Muscle of back (tissue), 11 donors: ENCODE data around the gene TICAM2. TPM values are rescaled to one million over a fixed set of nuclear protein-coding genes. Genes with fewer than 3 reads are reported as not detected.

ENCODE experiments used
- DNase-seq, 3 donors: peaks; one replicate each; pipeline versions ENCODE4 v3.0.0 to v3.0.0-alpha.2; 2013
- polyA plus RNA-seq, 10 donors: library from polyadenylated mRNA; unstranded; fragments of 120-200 nt; gene quantifications; one replicate each; pipeline ENCODE4 v1.2.1, GENCODE V29; 2013; ENCODE audit not compliant: insufficient read length in 10 of 10

Gene TICAM2
- polyA plus RNA-seq, 10 donors: 4.7 to 10.6 (median 6.8) TPM

DNA sequence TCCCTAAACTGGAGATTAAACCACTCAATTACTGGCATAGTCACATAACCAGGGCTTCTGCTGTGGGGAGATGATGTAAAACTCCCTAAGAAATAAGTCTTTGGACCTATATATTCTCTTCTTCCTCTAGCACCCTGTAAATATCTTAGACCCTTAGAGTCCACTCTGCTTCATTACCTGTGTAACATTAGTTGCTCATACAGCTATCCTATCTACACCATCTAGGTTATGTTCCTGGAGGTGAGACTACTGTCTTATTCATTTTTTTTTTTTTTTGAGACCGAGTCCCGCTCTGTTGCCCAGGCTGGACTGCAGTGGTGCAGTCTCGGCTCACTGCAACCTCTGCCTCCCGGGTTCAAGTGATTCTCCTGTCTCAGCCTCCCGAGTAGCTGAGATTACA lies 9.6 kb upstream of the TICAM2 start:
- no peak for DNase-seq

- DNase-seq: no peak
These were observed 5.7 kb upstream of the TICAM2 start for GRCh38 chr5:115607935-115608334.

DNA sequence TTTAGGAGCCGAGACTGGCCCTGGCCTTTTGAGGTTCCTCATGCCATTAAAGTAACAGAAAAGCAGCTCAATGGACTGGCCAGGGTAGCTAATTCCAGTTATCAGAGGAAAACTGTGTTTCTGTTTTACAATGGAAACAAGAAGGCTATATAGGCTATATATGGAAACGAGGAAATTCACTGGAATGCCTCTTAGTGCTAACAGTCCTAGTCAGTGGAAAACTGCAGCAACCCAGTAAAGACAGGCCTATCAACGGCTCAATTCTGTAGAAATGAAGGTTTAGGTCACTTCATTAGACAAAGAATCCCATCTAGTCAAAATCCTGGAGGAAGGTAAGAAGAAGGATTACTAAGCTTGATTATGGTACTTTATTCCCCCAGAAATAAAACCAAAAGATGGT lies 3.2 kb upstream of the TICAM2 start:
- no peak for DNase-seq

DNA sequence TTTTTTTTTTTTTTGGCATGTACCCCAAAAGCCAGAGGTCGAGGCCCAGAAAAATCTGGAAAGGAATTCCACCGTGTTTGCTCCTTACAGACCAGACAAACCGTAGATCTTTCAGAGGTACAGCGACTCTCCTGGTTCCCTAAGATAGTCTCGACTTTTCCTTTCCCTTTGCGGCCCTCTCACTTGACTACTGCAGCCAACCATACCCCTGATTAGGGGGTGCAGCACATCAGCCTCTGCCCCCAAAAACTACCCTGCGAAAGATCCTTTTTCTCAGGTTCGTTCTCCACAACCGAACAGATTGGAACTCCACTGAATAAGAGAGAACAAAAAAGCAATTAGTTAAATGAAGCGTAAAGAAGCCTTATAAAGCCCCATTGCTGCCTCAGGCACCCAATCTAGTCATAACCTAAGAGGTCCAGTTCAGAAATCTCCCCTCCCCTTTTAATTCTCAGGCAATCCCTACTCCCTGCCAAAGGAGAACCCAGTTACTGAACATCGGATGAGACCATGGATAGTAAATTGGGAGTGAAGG lies 379 bp upstream of the TICAM2 start:
- no peak for DNase-seq

GRCh38 chr5:115600766-115601165 lies 1.5 kb downstream of the TICAM2 start:
- no peak for DNase-seq

DNA sequence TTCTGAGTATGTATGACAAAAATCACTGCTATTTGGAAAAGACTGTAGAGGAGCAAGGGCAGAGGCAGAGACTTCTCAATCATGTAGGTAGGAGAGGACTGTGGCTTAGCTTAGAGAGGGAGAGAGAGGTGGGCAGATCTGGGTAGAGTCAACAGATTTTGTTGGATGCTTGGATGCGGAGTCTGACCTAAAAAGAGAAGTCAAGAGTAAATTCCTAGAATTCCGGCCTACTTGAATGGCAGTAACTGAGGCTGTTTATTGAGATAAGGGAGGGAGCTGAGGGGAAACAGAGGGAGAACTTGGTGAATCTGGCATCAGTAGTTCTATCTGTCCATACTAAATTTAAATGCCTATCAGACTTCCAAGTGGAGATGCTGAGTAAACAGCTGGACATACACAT lies 2.4 kb downstream of the TICAM2 start:
- no peak for DNase-seq

- DNase-seq: peak in 2 of 3 donors; percentile 23 to 45
These were observed 2.8 kb downstream of the TICAM2 start for GRCh38 chr5:115599502-115599901.

GRCh38 chr5:115594128-115595047 lies 7.9 kb downstream of the TICAM2 start:
- peak in 1 of 3 donors; percentile 13 for DNase-seq

GRCh38 chr5:115589043-115589442 lies 13.2 kb downstream of the TICAM2 start:
- no peak for DNase-seq

DNA sequence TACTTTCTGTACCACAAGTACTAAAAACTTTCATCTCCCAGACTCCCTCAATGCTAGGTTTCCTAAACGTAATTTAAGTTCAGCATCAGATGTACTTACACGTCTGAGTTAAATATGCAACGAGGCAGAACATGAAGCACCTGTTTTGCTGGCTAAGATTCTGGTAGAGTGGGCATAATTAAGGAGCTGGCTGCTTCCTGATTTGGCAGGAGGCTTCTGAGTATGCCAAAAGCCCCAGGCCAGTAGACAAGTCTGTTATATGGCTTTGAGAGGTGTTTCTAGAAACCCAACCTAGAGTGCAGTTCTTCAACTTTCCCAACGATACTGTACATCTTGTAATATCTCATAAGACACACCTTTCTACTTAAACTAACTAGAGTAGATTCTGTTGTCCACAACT lies 13.6 kb downstream of the TICAM2 start:
- DNase-seq: no peak

GRCh38 chr5:115586525-115587146 lies 15.6 kb downstream of the TICAM2 start:
- DNase-seq: peak in 1 of 3 donors; percentile 46

GRCh38 chr5:115585265-115585664 lies 17.0 kb downstream of the TICAM2 start:
- DNase-seq: no peak

- DNase-seq: no peak
These were observed 17.8 kb downstream of the TICAM2 start for GRCh38 chr5:115584501-115584900.

GRCh38 chr5:115583474-115583873 lies 18.8 kb downstream of the TICAM2 start:
- DNase-seq: peak in 1 of 3 donors; percentile 68

DNA sequence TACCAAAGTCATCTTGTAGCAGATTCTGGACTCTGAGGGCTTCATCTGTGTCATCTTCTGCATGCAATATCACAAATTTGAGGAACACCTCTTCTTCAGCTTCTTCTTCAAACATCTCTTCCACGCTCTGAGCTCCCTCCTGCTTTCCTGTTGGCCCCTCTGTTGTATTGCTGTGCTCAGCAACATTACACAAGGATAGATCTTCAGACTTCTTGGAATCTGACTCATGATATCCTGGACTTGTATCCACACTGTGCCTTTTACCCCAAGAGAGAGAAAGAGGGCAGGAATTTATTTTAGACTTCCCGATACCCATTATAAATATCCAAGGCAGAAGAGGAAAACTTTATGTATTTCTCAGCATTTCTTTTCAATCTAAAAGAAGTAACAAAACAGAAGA lies 21.3 kb downstream of the TICAM2 start:
- no peak for DNase-seq

GRCh38 chr5:115579747-115580173 lies 22.5 kb downstream of the TICAM2 start:
- no peak for DNase-seq

GRCh38 chr5:115579216-115579615 lies 23.1 kb downstream of the TICAM2 start:
- DNase-seq: no peak

DNA sequence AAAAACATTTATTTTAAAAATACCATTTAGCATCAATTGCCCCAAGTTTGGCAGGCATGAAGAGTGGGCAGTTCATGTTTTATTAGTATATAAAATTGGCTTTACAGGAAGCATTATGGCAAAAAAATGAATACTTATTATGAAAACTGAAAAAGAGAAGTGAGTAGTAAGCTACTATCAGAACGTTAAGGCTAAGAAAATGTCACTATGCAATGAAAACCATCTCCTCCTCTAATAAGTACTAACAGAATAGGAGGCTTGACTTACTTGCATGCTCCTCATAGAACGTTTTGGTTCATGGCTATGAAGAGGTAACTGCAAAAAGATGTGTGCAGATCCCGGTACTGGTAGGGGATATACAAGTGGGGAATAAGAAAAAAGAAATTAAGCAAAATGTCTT lies 23.6 kb downstream of the TICAM2 start:
- DNase-seq: no peak

GRCh38 chr5:115577741-115578140 lies 24.5 kb downstream of the TICAM2 start:
- no peak for DNase-seq

GRCh38 chr5:115577329-115577728 lies 24.9 kb downstream of the TICAM2 start:
- DNase-seq: no peak

DNA sequence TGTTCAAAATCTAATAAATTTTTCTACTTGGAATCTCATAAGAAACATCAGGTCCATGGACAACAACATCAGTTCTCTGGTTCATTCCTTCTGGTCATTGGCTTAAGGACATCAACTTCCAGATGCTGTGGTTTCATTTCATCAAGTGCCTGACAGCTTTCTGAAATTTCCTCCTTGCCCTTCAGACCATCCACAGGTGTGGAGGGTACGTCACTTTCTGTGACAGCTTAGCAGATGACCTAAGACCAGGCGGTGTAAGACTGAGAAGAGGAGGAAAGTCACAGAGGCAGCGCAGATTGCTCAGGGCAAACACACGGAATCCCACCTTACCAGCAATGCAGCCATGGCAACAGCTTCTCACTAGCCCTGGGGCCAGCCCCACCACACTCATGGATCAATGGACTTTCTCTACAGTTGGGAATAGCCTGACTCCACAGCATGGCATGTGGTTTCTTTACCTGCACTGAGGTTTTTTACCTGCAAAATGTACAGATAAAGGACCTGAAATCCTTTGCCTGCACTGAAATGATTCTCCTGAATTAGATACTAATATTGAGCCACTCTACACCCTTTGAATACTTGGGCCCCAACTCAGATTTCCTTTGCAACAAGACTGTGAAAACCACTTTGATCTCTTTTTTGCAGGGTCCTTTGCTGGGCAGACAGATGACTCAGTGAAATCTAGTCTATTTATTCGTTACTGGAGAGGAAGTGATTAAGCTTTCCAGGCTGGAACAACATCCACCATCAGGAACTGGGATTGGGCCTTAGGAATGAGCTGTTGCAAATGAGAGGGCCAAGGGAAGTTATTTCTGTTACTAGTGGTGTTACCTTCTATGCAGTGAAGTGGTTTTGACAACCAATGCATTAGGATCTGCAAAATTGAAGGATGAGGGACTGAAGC lies 26.9 kb downstream of the TICAM2 start:
- peak in 1 of 3 donors; percentile 46 for DNase-seq

DNA sequence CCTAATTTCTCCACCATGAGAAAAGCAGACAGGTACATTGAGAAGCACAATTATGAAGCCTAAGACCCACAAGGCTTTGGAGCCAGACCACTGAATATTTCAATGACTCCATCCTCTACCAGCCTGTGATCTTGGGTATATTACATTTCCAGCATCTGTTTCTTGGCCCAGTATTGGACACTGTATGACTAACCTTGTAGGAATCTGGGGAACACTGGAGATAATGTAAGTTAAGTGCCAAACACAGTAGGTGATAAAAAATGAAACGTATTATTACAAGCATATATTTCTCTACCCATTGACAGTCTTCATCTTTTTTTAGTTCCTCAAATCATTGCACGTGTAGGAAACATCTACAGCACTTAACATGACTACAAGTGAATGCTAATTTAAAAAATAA lies 29.1 kb downstream of the TICAM2 start:
- DNase-seq: no peak
